NT2/D1 (cell line): ENCODE data around the gene CALU.

Experiments used
- SUZ12 ChIP-seq: IDR thresholded peaks from 2 replicates; pipeline ENCODE4 v1.6.1; 2011; ENCODE audit not compliant: insufficient read length, insufficient read depth; ENCODE audit errors: extremely low read depth
- YY1 ChIP-seq: IDR thresholded peaks from 2 replicates; pipeline ENCODE4 v1.6.1; 2011; ENCODE audit not compliant: insufficient read length, insufficient read depth
- ZNF274 ChIP-seq: IDR thresholded peaks from 2 replicates; pipeline ENCODE4 v1.6.1; 2011; ENCODE audit warnings: mild to moderate bottlenecking, low read depth, low read length

- TF ChIP-seq SUZ12 (no peak), ZNF274 (no peak), YY1 (no peak)
These were observed 46.4 kb upstream of the CALU start for GRCh38 chr7:128692623-128693270.
